Keratinocyte (primary cell): ENCODE data around the gene RHBDD1.

Experiments
- EZH2 ChIP-seq: IDR thresholded peaks from one replicate; pipeline ENCODE4 v1.6.1; 2012; ENCODE audit warnings: inconsistent platforms, mild to moderate bottlenecking, low read length, moderate library complexity
- TF ChIP-seq, protein P1 (sequence below), 3 experiments: IDR thresholded peaks in 1 of 3; conservative IDR thresholded peaks in 1 of 3; optimal IDR thresholded peaks in 1 of 3; 2 replicates in 2 of 3; 3 replicates in 1 of 3; pipeline versions ENCODE3 to v1.5.1; 2011; ENCODE audit warnings: low read length in 3 of 3, mild to moderate bottlenecking in 3 of 3, moderate library complexity in 2 of 3, control low read depth in 1 of 3, inconsistent platforms in 1 of 3; ENCODE audit not compliant: insufficient read depth in 2 of 3; ENCODE audit errors: extremely low read depth in 1 of 3

DNA sequence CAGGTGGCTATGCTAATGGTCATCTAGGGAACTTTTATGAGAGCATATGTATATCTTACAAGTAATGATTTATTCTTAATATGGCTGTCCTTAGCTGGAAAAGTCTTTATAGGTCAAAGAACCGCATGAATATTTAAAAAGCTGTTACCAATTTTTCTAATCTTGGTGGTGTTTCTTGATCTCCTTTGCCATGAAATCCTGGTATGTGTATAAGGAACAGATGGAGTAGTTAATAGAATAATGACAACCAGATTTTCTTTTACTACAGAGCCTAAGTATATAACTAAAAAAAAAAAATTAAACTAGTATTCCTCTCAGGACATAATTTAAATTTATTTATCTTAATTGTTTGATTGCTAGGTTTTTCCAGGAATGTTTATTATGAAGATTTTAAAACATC is 74.5 kb downstream of the RHBDD1 start:
- TF ChIP-seq, protein P1, sequence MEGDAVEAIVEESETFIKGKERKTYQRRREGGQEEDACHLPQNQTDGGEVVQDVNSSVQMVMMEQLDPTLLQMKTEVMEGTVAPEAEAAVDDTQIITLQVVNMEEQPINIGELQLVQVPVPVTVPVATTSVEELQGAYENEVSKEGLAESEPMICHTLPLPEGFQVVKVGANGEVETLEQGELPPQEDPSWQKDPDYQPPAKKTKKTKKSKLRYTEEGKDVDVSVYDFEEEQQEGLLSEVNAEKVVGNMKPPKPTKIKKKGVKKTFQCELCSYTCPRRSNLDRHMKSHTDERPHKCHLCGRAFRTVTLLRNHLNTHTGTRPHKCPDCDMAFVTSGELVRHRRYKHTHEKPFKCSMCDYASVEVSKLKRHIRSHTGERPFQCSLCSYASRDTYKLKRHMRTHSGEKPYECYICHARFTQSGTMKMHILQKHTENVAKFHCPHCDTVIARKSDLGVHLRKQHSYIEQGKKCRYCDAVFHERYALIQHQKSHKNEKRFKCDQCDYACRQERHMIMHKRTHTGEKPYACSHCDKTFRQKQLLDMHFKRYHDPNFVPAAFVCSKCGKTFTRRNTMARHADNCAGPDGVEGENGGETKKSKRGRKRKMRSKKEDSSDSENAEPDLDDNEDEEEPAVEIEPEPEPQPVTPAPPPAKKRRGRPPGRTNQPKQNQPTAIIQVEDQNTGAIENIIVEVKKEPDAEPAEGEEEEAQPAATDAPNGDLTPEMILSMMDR (optimal IDR thresholded peaks at IDR 0.05 in 1 of 3, IDR thresholded peaks at IDR 0.05 in 1 of 3, conservative IDR thresholded peaks at IDR 0.05 in 1 of 3; ENCODE audit: extremely low read depth in 1 of 3, insufficient read depth in 2 of 3, low read length in 3 of 3) = no peak
- no peak for TF ChIP-seq EZH2
